ENCODE results near the gene CD22.

CD22 gene

DNA sequence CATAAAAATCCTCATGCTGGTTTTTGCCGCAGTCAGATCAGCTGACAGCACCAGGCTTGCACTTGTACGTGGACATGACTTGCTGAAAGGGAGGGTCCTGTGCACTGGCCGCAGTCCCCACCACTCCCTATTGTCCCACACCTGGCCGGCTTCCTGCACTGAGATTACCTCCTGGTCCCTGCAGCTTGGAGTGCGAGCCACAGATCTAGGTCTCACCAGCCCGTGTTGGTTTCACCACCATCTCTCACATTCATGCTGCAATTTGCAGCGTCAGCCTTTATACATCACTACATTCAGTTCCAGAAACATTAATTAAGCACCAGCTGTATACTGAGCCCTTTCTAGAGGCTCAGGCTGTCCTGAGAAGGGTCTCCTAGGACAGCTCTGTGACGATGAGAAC is 15.0 kb upstream of the CD22 start:
- DNase-seq (ENCODE audit: low read depth in 2 of 2): no peak

DNA sequence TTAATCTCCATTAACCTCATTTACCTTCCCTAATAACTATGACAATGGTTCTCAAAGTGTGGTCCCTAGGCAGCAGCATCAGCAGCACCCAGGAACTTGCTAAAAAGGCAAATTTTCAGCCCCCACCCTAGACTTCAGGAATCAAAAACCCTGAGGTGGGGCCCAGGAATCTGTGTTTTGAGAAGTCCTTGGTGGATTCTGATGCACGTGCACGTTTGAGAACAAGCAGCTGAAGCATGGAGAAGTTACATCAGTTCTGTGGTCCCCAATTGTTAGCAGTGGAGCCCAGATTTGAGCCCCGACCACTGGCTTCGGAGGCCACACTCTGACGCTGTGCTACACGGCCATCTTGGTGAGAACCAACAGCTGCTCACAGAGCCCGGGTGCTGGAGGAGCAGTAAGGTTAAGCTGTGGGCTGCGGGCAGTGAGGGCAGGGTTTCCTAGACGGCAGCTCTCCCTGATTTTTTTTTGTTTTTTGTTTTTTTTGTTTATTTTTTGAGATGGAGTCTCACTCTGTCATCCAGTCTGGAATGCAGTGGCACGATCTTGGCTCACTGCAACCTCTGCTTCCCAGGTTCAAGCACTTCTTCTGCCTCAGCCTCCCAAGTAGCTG is 14.0 kb upstream of the CD22 start:
- no peak for DNase-seq (ENCODE audit: low read depth in 2 of 2)

- no peak for DNase-seq (ENCODE audit: low read depth in 2 of 2)
Measured at GRCh38 chr19:35315883-35316282, 13.1 kb upstream of the CD22 start.

- DNase-seq (ENCODE audit: low read depth in 2 of 2): no peak
Measured at GRCh38 chr19:35316560-35316959, 12.4 kb upstream of the CD22 start.

DNA sequence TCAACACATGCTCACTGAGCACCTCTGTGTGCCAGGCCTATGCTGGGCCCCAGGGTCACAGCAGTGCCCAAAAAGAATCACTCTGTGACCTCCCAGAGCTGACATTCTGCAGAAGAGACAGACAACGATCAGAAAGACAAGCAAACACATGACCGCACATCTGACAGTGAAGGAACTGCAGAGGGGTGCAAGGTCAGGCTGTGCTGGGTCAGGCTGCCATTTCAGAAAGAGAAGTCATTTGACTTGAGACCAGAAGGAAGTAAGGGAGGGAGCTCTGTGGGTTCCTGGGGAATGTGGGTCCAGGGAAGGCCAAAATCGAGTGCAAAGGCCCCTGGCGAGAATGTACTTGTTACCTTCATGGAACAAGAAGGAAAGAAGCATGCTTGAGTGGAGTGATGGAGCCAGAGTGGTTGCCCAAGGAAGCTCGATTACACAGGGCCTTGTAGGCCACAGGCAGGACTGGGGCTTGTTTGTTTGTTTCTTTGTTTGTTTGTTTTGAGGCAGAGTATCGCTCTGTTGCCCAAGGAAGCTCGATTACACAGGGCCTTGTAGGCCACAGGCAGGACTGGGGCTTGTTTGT is 11.4 kb upstream of the CD22 start:
- no peak for DNase-seq (ENCODE audit: low read depth in 2 of 2)

- no peak for DNase-seq (ENCODE audit: low read depth in 2 of 2)
Measured at GRCh38 chr19:35318679-35319448, 10.1 kb upstream of the CD22 start.

- DNase-seq (ENCODE audit: low read depth in 2 of 2): no peak
Measured at GRCh38 chr19:35320065-35320713, 8.8 kb upstream of the CD22 start.

- DNase-seq (ENCODE audit: low read depth in 2 of 2): no peak
Measured at GRCh38 chr19:35321291-35321690, 7.7 kb upstream of the CD22 start.

- DNase-seq (ENCODE audit: low read depth in 2 of 2): no peak
Measured at GRCh38 chr19:35322014-35322413, 7.0 kb upstream of the CD22 start.

DNA sequence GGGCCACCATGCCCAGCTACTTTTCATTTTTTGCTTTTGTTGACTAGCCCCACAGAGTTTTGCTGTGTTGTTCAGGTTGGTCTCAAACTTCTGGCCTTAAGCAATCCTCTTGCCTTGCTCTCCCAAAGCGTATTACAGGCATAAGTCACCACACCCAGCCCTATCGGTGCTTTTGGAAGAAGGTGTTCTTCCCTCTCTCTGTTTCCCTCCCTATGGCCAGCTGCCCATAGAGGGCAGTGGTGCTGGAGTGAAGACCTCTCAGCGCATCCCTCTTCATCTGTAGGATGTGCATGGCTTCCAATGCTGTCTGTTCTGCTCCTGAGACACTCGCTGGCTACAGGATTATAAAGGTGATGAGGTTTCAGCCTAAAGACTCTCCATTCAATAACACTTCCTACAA is 1.3 kb upstream of the CD22 start:
- DNase-seq (ENCODE audit: low read depth in 2 of 2): no peak

GRCh38 chr19:35329323-35329722 is 336 bp downstream of the CD22 start:
- no peak for DNase-seq (ENCODE audit: low read depth in 2 of 2)

DNA sequence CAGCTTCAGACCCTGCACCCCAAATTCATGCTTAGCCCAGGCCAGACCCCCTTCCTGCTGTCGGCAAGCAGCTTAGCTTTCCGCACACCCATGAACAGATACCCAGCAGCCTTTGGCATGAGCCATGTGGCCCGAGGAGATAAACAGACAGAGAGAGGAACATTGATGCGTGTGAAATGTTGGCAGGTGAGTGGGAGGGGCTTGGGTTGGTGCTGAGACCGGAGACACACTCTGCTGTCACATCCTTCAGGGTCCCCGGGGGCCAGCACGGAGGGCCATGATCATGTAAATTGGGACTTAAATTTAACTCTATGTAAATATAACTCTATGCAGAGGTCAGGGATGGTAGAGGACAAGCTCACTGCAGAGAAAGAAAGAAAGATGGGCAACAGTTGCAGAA is 1.5 kb downstream of the CD22 start:
- no peak for DNase-seq (ENCODE audit: low read depth in 2 of 2)

GRCh38 chr19:35331551-35332214 is 2.7 kb downstream of the CD22 start:
- DNase-seq (ENCODE audit: low read depth in 2 of 2): no peak

DNA sequence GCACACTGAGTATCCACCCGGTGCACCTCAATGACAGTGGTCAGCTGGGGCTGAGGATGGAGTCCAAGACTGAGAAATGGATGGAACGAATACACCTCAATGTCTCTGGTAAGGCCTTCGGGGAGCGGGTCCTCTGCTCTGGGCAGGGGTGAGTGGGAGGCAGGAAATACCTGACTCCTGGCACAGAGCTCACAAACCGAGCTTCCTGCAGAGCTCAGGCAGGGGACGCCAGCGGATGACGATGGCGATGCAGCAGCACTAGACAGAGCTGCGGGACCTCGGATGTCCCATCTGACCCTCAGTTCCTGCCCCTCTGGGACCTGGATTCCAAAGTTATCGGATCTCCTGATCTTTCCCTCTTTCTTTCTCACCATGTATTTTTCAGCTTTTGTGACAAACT is 3.8 kb downstream of the CD22 start:
- DNase-seq (ENCODE audit: low read depth in 2 of 2): peak in 1 of 2 donors; percentile 19

GRCh38 chr19:35334144-35334753 is 5.3 kb downstream of the CD22 start:
- no peak for DNase-seq (ENCODE audit: low read depth in 2 of 2)

DNA sequence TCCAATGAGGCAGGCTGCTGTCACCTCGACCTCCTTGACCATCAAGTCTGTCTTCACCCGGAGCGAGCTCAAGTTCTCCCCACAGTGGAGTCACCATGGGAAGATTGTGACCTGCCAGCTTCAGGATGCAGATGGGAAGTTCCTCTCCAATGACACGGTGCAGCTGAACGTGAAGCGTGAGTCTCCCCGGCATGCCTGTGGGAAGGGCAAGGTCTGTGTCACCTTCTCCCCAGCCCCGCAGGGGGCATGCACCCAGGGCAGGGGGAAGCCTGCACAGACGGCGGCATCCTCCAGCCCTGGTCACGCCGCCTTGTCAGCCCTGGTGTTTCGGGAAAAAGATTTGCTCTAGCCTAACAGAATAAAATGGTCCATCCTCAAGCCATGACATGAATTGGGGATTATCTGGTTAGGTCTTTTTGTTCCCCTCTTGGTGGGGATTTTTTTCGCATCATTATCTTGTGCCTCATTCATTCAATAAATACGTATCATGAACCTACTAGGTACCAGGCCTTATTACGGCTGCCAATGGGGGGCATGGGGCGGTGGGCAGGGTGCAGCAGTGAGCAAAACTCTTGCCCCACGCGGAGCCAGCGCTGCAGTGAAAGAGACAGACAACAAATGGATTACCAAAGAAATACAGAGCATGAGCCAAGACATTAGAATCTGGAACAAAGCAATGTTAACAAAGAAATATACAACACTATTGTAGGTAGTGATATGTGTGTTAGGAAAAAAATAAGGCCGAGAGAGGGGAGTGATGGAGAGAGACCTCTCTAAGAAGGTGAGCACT is 7.4 kb downstream of the CD22 start:
- DNase-seq (ENCODE audit: low read depth in 2 of 2): no peak

GRCh38 chr19:35337097-35337983 is 8.4 kb downstream of the CD22 start:
- DNase-seq (ENCODE audit: low read depth in 2 of 2): no peak

- no peak for DNase-seq (ENCODE audit: low read depth in 2 of 2)
Measured at GRCh38 chr19:35337984-35338296, 9.0 kb downstream of the CD22 start.

GRCh38 chr19:35340431-35340830 is 11.4 kb downstream of the CD22 start:
- no peak for DNase-seq (ENCODE audit: low read depth in 2 of 2)

DNA sequence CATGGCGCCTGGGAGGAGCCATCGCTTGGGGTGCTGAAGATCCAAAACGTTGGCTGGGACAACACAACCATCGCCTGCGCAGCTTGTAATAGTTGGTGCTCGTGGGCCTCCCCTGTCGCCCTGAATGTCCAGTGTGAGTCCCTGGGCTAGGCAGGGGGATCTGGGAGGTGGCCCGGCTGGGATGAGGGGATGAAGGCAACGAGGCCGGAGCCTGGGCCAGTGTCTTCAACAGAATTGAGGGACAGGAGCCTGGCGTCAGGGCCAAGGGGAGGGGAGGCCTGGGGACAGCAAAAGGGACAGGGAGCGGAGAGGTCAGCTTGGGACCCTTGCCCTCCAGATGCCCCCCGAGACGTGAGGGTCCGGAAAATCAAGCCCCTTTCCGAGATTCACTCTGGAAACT is 12.0 kb downstream of the CD22 start:
- DNase-seq (ENCODE audit: low read depth in 2 of 2): no peak
